H9 (cell line): ENCODE results near the gene VCAN. TPM values are rescaled to one million over a fixed set of nuclear protein-coding genes. Genes with fewer than 3 reads are reported as not detected.

Source experiments
- DNase-seq: peaks from one replicate; pipeline ENCODE4 v3.0.0-alpha.2; 2017
- H2AFZ ChIP-seq: one replicate; pipeline ENCODE4 v1.6.1; 2013; ENCODE audit warnings: mild to moderate bottlenecking, low read length, control low read depth, moderate library complexity
- H2AK5ac ChIP-seq: 2 replicates; pipeline ENCODE4 v1.6.1; 2013; ENCODE audit warnings: low read length, control low read depth, mixed read lengths; ENCODE audit not compliant: insufficient read length
- H2BK120ac ChIP-seq: one replicate; pipeline ENCODE4 v1.6.1; 2013; ENCODE audit warnings: low read depth, mild to moderate bottlenecking, low read length, control low read depth, inconsistent platforms; ENCODE audit not compliant: poor library complexity, severe bottlenecking
- H2BK12ac ChIP-seq: 2 replicates; pipeline ENCODE4 v1.6.1; 2013; ENCODE audit warnings: low read length, control low read depth, mixed read lengths, low read depth; ENCODE audit not compliant: insufficient read length
- H2BK15ac ChIP-seq: 2 replicates; pipeline ENCODE4 v1.6.1; 2013; ENCODE audit warnings: low read depth, low read length, control low read depth
- H2BK20ac ChIP-seq: one replicate; pipeline ENCODE4 v1.6.1; 2013; ENCODE audit warnings: low read depth, mild to moderate bottlenecking, low read length, control low read depth, inconsistent platforms; ENCODE audit not compliant: poor library complexity, severe bottlenecking
- H2BK5ac ChIP-seq: 2 replicates; pipeline ENCODE4 v1.6.1; 2013; ENCODE audit warnings: low read length, control low read depth, mixed read lengths; ENCODE audit not compliant: insufficient read length
- H3K14ac ChIP-seq: 2 replicates; pipeline ENCODE4 v1.6.1; 2013; ENCODE audit warnings: low read length, control low read depth; ENCODE audit not compliant: insufficient read depth
- H3K18ac ChIP-seq: 2 replicates; pipeline ENCODE4 v1.6.1; 2013; ENCODE audit warnings: low read depth, mild to moderate bottlenecking, mixed read lengths, low read length, control low read depth; ENCODE audit not compliant: insufficient read length
- H3K23ac ChIP-seq: 2 replicates; pipeline ENCODE4 v1.6.1; 2013; ENCODE audit warnings: low read length, control low read depth, mixed read lengths, low read depth; ENCODE audit not compliant: insufficient read length
- H3K23me2 ChIP-seq: 2 replicates; pipeline ENCODE4 v1.6.1; 2013; ENCODE audit warnings: low read depth, mild to moderate bottlenecking, mixed read lengths, low read length, control low read depth; ENCODE audit not compliant: insufficient read length, poor library complexity, severe bottlenecking
- H3K27ac ChIP-seq: 2 replicates; pipeline ENCODE4 v1.5.1; 2013; ENCODE audit warnings: low read length, control low read depth, mixed read lengths, low read depth; ENCODE audit not compliant: insufficient read length
- H3K27me3 ChIP-seq: 2 replicates; pipeline ENCODE4 v1.6.1; 2013; ENCODE audit warnings: low read length, control low read depth, inconsistent platforms; ENCODE audit not compliant: insufficient read depth
- H3K4ac ChIP-seq: 2 replicates; pipeline ENCODE4 v1.6.1; 2013; ENCODE audit warnings: low read depth, mild to moderate bottlenecking, control low read depth, inconsistent platforms, low read length, moderate library complexity
- H3K4me1 ChIP-seq: 2 replicates; pipeline ENCODE4 v1.6.1; 2013; ENCODE audit warnings: low read length, control low read depth, inconsistent platforms; ENCODE audit not compliant: insufficient read depth
- H3K4me2 ChIP-seq: 2 replicates; pipeline ENCODE4 v1.6.1; 2013; ENCODE audit warnings: low read length, control low read depth, mixed read lengths; ENCODE audit not compliant: insufficient read length, insufficient read depth
- H3K56ac ChIP-seq: 2 replicates; pipeline ENCODE4 v1.6.1; 2013; ENCODE audit warnings: low read depth, mild to moderate bottlenecking, mixed read lengths, low read length, control low read depth; ENCODE audit not compliant: insufficient read length
- H3K79me1 ChIP-seq: 2 replicates; pipeline ENCODE4 v1.6.1; 2013; ENCODE audit warnings: low read depth, mild to moderate bottlenecking, moderate library complexity, low read length, control low read depth, inconsistent platforms; ENCODE audit not compliant: insufficient read depth, poor library complexity, severe bottlenecking
- H3K79me2 ChIP-seq: 2 replicates; pipeline ENCODE4 v1.6.1; 2013; ENCODE audit warnings: low read length, control low read depth, inconsistent platforms; ENCODE audit not compliant: insufficient read depth
- H3K9ac ChIP-seq: 2 replicates; pipeline ENCODE4 v1.6.1; 2013; ENCODE audit warnings: low read length, control low read depth, mixed read lengths; ENCODE audit not compliant: insufficient read length; ENCODE audit errors: extremely low read depth
- H3K9me3 ChIP-seq: one replicate; pipeline ENCODE4 v1.6.1; 2013; ENCODE audit warnings: low read depth, low read length, inconsistent platforms; ENCODE audit not compliant: control insufficient read depth
- H3T11ph ChIP-seq: one replicate; pipeline ENCODE4 v1.6.1; 2013; ENCODE audit warnings: mild to moderate bottlenecking, low read length, control low read depth, inconsistent platforms
- H4K20me1 ChIP-seq: one replicate; pipeline ENCODE4 v1.6.1; 2013; ENCODE audit not compliant: control insufficient read depth, insufficient read length, insufficient read depth
- H4K5ac ChIP-seq: 2 replicates; pipeline ENCODE4 v1.6.1; 2013; ENCODE audit warnings: low read depth, mild to moderate bottlenecking, mixed read lengths, low read length, control low read depth; ENCODE audit not compliant: insufficient read length
- H4K8ac ChIP-seq: replicated peaks from 2 replicates; pipeline ENCODE4 v1.6.1; 2013; ENCODE audit warnings: low read length, control low read depth, mixed read lengths, low read depth; ENCODE audit not compliant: insufficient read length
- H4K91ac ChIP-seq: 2 replicates; pipeline ENCODE4 v1.6.1; 2013; ENCODE audit warnings: low read depth, mild to moderate bottlenecking, moderate library complexity, mixed read lengths, low read length, control low read depth; ENCODE audit not compliant: insufficient read length
- H3K27ac Mint-ChIP-seq, 3 experiments: 2 replicates in 2 of 3; 3 replicates in 1 of 3; pipeline ENCODE4 v1.8.0; 2020 to 2021; ENCODE audit warnings: mixed read lengths in 3 of 3, mild to moderate bottlenecking in 1 of 3, moderate library complexity in 1 of 3
- H3K27me3 Mint-ChIP-seq: 2 replicates; pipeline ENCODE4 v1.8.0; 2021; ENCODE audit warnings: low read depth, mild to moderate bottlenecking, moderate library complexity, mixed read lengths
- H3K36me3 Mint-ChIP-seq, 3 experiments: 2 replicates in 2 of 3; 3 replicates in 1 of 3; pipeline ENCODE4 v1.8.0; 2020 to 2021; ENCODE audit warnings: low read depth in 3 of 3, mixed read lengths in 3 of 3; ENCODE audit not compliant: insufficient read depth in 1 of 3
- H3K4me1 Mint-ChIP-seq, 2 experiments: 2 replicates each; pipeline ENCODE4 v1.8.0; 2020; ENCODE audit warnings: mixed read lengths in 2 of 2
- H3K4me3 Mint-ChIP-seq, 2 experiments: 2 replicates in 1 of 2; 3 replicates in 1 of 2; pipeline ENCODE4 v1.8.0; 2020 to 2021; ENCODE audit warnings: mild to moderate bottlenecking in 2 of 2, mixed read lengths in 2 of 2, moderate library complexity in 1 of 2
- H3K9me3 Mint-ChIP-seq, 2 experiments: 2 replicates in 1 of 2; 3 replicates in 1 of 2; pipeline ENCODE4 v1.8.0; 2020; ENCODE audit warnings: mild to moderate bottlenecking in 2 of 2, mixed read lengths in 2 of 2, moderate library complexity in 1 of 2
- WGBS: extraction: QIAGEN DNeasy Blood & Tissue Kit; methylation state at CpG from one replicate; pipeline ENCODE4 v1.1.7; 2013; ENCODE audit warnings: missing lambda C conversion rate, low lambda C conversion rate, mixed read lengths; ENCODE audit not compliant: insufficient read length; ENCODE audit errors: extremely low coverage; 5-methylcytosine and 5-hydroxymethylcytosine counted together
- total RNA-seq: library from RNA; stranded (reverse); gene quantifications from 2 replicates; pipeline ENCODE4 v1.2.1, GENCODE V29; 2021
- TF ChIP-seq, protein P1 (sequence below): fragments of 200-600 bp; sonication (generic); conservative IDR thresholded peaks from 3 replicates; pipeline ENCODE4 v1.8.0; 2021; ENCODE audit warnings: antibody characterized with exemption, mild to moderate bottlenecking

Gene VCAN
- total RNA-seq, 1 experiment from 2014 or later = 278 TPM

DNA sequence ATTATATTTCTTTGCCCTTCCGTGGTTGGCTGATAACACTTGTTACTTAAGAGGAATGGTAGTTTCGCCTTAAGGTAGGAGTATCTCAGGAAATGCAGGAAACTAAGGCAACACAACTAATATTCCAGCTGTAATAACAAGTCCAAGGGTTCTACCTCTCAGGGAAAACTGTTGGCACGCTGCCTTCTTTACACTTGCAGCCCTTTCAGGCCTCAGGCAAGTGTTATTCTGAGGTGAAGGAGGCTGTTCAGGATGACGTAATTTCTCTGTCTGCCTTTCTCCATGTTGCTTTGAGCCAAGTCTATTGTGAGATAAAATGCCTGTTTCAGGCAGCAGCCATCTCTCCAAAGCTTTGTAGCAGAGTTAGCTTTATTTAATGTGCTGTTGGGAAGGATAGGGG lies 38.0 kb downstream of the VCAN start:
- H4K91ac ChIP-seq = no peak overlapping the region
- H3K4me2 ChIP-seq = no peak overlapping the region

More for the DNA sequence above, 38.0 kb downstream of the VCAN start:
- Histone ChIP-seq H3K27me3 (no peaks in the 10 kb centered on the region), H2BK5ac (no peak overlapping the region), H3K79me2 (peaks cover 2% of the 10 kb centered on the region; the same call in 1 of the 2 replicates), H2BK15ac (no peak overlapping the region), H3K27ac (no peak overlapping the region), H3K23me2 (no peaks in the 10 kb centered on the region), H3T11ph (no peak overlapping the region), H3K4me1 (no peaks in the 10 kb centered on the region), H3K56ac (no peak overlapping the region), H4K5ac (no peak overlapping the region), H2BK20ac (no peak overlapping the region), H2BK12ac (no peak overlapping the region), H3K4ac (no peak overlapping the region), H2AK5ac (no peak overlapping the region), H2BK120ac (no peak overlapping the region), H3K79me1 (no peaks in the 10 kb centered on the region), H2AFZ (no peak overlapping the region), H4K8ac (no peak overlapping the region), H3K9me3 (peaks cover 8% of the 10 kb centered on the region), H3K18ac (no peak overlapping the region), H4K20me1 (no peaks in the 10 kb centered on the region), H3K9ac (no peak overlapping the region), H3K23ac (no peak overlapping the region), H3K14ac (no peak overlapping the region)
- no peak overlapping the region for H3K4me3 Mint-ChIP-seq
- H3K36me3 Mint-ChIP-seq = peaks cover 30 to 76% (median 38%) of the 10 kb centered on the region in 3 experiments
- peak overlapping the region; percentile 61 to 92 (median 76) for H3K27ac Mint-ChIP-seq
- DNase-seq = no peak
- H3K9me3 Mint-ChIP-seq = peaks cover 19 to 20% of the 10 kb centered on the region in 2 experiments
- H3K27me3 Mint-ChIP-seq = no peaks in the 10 kb centered on the region
- H3K4me1 Mint-ChIP-seq = peaks cover 0 to 5% of the 10 kb centered on the region in 2 experiments; a peak in 1 of 4 replicates
- no CpG with 5 or more reads among the region's 4 CpGs for WGBS
- TF ChIP-seq, protein P1, sequence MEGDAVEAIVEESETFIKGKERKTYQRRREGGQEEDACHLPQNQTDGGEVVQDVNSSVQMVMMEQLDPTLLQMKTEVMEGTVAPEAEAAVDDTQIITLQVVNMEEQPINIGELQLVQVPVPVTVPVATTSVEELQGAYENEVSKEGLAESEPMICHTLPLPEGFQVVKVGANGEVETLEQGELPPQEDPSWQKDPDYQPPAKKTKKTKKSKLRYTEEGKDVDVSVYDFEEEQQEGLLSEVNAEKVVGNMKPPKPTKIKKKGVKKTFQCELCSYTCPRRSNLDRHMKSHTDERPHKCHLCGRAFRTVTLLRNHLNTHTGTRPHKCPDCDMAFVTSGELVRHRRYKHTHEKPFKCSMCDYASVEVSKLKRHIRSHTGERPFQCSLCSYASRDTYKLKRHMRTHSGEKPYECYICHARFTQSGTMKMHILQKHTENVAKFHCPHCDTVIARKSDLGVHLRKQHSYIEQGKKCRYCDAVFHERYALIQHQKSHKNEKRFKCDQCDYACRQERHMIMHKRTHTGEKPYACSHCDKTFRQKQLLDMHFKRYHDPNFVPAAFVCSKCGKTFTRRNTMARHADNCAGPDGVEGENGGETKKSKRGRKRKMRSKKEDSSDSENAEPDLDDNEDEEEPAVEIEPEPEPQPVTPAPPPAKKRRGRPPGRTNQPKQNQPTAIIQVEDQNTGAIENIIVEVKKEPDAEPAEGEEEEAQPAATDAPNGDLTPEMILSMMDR = no peak
